HFF-Myc (cell line): Measurements from ENCODE around the gene MGAT5B.
"Not testable (repeated sequence)": the region's sequence is repeated elsewhere in the genome, so short reads cannot be mapped to it uniquely, and the experiment has no call there.

ENCODE experiments used
- DNase-seq: peaks from one replicate; pipeline ENCODE4 v3.0.0-alpha.2; 2011; ENCODE audit warnings: low read depth; ENCODE audit errors: extremely low read depth
- H3K4me3 ChIP-seq: replicated peaks from 2 replicates; pipeline ENCODE4 v1.5.1; 2011; ENCODE audit warnings: low read depth, mild to moderate bottlenecking, control low read depth, low read length
- TF ChIP-seq, protein P1 (sequence below): IDR thresholded peaks from 2 replicates; pipeline ENCODE4 v1.5.1; 2012; ENCODE audit warnings: mild to moderate bottlenecking, low read depth, low read length, control low read depth; ENCODE audit errors: missing control alignments

MGAT5B gene

DNA sequence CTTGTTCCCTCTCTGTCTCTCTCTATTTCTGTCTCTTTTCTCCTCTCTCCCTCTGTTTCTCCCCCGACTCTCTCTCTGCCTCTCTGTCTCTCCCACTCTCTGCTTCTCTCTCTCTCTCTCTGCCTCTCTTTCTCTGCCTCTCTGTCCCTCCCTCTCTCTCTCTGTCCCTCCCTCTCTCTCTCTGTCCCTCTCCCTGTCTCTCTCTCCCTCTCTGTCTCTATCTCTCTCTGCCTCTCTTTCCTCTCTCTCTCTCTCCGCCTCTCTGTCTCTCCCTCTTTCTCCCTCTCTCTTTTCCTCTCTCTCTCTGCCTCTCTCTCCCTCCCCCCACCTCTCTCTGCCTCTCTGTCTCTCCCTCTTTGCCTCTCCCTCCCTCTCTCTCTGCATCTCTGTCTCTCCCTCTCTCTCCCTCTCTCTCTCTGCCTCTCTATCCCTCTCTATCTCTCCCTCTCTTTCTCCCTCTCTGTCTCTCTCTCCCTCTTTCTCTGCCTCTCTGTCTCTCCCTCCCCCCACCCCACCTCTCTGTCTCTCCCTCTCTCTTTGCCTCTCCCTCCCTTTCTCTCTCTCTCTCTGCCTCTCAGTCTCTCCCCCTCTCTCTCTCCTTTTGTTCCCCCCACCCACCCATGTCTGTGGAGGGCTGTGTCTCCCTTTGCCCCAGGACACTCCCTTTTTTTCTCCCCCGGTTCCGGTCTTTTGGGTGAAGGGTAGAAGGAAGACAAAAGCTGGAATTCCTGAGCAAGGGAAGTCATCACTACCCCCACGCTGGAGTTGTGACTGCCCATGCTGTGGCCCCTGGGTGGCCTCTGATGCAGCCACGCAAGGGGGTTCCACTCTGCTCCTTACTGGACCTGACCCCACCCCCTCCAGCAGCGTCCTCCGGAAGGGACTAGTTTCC, 27.1 kb upstream of the MGAT5B start:
- no peak for DNase-seq
- no peak overlapping the region for H3K4me3 ChIP-seq
- TF ChIP-seq, protein P1, sequence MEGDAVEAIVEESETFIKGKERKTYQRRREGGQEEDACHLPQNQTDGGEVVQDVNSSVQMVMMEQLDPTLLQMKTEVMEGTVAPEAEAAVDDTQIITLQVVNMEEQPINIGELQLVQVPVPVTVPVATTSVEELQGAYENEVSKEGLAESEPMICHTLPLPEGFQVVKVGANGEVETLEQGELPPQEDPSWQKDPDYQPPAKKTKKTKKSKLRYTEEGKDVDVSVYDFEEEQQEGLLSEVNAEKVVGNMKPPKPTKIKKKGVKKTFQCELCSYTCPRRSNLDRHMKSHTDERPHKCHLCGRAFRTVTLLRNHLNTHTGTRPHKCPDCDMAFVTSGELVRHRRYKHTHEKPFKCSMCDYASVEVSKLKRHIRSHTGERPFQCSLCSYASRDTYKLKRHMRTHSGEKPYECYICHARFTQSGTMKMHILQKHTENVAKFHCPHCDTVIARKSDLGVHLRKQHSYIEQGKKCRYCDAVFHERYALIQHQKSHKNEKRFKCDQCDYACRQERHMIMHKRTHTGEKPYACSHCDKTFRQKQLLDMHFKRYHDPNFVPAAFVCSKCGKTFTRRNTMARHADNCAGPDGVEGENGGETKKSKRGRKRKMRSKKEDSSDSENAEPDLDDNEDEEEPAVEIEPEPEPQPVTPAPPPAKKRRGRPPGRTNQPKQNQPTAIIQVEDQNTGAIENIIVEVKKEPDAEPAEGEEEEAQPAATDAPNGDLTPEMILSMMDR: no peak

DNA sequence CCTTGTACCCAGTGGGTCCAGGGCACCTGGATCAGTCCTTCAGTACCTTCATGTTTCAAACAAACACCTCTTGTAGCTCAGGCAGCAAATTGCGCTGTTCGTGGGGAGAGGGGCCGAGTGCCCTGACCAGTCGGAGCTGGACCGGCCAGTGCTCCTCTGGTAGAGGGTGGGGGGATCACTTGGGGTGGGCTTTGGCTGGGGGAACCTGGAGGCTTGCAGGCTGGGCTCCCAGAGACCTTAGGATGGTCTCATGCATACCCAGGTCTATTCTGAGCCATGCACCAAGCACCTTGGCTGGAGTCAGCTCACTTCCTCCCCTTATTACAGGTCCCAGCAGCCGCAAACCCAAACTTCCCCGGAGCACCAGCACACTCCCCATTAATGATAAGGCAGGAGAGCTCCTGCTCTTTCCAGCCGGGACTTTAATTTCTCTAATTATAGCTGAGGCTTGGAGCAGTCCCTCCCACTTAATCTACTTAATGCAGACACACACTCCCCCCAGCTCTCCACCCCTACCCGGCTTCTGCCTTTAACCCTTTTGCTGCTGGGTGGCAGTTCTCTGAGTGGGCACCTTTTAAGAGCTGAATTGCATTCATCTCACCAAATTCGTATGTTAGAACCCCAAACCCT, 26.3 kb upstream of the MGAT5B start:
- no peak for DNase-seq
- TF ChIP-seq, protein P1: no peak
- H3K4me3 ChIP-seq: no peak overlapping the region

DNA sequence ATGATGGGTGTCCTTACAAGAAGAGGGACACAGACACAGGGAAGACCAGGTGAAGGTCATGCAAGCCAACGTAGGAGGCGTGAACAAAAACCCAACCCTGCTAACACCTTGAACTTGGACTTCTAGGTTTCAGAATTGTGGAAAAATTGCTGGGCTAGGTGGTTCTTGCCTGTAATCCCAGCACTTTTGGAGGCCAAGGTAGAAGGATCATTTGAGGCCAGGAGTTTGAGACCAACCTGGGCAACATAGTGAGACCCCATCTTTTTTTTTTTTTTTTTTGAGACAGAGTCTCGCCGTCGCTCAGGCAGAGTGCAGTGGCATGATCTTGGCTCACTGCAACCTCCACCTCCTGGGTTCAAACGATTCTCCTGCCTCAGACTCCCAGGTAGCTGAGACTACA, 25.1 kb upstream of the MGAT5B start:
- not testable (repeated sequence) for H3K4me3 ChIP-seq, DNase-seq

DNA sequence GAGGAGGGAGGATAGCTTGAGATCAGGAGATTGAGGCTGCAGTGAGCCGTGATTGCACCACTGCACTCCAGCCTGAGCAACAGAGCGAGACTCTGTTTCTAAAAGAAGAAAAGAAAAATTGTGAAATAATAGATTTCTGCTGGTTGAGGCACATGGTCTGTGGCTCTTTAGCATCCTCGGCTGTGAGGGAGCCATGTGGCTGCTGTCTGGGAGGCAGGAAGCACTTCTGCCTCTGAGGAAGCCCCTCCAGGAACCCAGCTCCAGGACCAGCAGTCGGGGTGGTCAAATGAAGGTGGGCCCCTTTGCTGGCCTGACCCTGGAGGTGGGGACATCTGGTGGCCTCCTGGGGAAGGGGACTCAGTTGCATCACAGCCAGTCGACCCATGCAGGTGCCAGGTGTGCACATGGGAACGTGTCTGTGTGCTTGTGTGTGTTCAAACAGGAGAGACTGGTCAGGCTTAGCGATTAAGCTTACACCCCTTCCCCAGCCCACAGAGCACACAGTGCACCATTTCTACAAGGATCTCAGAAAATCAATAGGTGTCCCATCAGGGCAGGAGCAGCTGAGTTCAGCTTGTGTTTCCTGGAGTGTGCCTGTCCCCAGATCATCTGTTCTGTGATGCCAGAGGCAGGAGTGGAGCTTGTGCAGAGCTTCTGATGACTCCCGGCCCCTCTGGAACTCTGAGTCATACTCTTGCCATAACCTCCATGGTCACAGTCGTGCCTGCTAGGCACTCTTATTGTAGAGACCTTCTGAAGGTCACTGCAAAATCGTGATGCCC, 24.3 kb upstream of the MGAT5B start:
- DNase-seq: no peak
- no peak overlapping the region for H3K4me3 ChIP-seq
- TF ChIP-seq, protein P1: no peak

DNA sequence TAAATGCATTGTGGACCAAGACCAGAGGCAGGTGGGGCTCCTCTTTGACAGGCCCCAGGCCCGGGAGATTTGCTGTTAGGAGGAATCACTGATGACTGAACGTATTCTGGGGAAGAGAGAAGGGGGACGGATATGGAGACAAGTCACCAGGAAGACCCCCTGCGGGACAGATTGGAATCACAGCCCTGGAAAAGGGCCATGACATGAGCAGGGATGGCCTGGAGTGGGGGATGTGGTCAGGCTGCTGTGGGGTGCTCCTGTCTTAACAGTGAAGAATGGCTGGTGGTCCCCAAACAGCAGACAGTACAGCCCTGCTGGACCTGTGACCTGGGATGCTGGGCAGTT, 23.7 kb upstream of the MGAT5B start:
- TF ChIP-seq, protein P1: no peak
- no peak for DNase-seq
- no peak overlapping the region for H3K4me3 ChIP-seq

DNA sequence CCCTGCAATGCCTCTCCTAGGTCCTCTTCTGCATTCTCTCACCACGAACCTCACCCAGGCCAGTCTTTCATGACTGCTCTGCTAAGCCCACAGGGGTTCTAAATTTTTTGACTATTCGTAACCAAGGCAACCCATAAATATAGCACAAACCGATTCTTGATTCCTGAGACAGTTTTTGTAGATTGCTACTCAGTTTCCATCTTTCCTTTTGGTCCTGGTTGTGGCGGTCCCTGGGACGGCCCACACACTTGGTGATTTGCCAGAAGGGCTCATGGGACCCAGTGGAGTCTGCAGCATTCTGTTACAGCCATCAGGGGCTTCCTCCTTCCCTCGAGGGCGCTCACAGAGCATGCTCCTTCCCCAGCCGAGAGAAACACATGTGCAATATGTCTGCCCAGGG, 23.4 kb upstream of the MGAT5B start:
- no peak for DNase-seq
- no peak overlapping the region for H3K4me3 ChIP-seq
- TF ChIP-seq, protein P1: no peak

DNA sequence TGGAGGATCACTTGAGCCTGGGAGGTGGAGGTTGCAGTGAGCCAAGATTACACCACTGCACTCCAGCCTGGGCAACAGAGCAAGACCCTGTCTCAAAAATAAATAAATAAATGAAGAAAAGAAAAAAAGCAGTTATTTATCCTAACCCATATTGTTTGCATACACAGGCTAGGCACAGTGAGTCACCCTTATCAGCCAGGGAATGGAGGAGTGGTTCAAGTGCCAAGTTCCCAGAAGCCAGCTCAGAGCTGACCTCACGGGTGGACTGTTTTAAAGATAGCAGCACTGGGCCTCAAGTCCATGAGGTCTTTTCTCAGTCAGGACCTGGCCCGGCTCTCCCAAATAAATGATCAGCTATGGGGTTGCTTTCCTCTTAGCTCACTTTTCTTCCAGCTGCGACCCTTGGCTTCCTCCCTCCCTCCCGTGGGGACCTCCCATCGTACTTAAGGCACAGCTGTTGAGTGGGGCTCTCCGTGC, 22.6 kb upstream of the MGAT5B start:
- no peak for DNase-seq
- H3K4me3 ChIP-seq: no peak overlapping the region
- TF ChIP-seq, protein P1: no peak
